Measurements from ENCODE around the gene FOXD1.

GRCh38 chr5:73480500-73480899 is 31.9 kb upstream of the FOXD1 start:
- TF ChIP-seq CTCF (IDR thresholded peaks at IDR 0.05): no peak
- TF ChIP-seq POLR2A (IDR thresholded peaks at IDR 0.05): no peak
- no peak for TF ChIP-seq EP300 (IDR thresholded peaks at IDR 0.05)
